GM12878 (cell line): ENCODE data around the gene ZFAND2B. TPM values are rescaled to one million over a fixed set of nuclear protein-coding genes. Genes with fewer than 3 reads are reported as not detected.

Source experiments
- BRCA1 ChIP-seq: IDR thresholded peaks from 2 replicates; pipeline ENCODE4 v1.6.1; 2011; ENCODE audit warnings: low read depth, low read length, improper control_type of control experiment
- CBX5 ChIP-seq: sonication (generic); IDR thresholded peaks from 2 replicates; pipeline ENCODE4 v1.6.1; 2016; ENCODE audit warnings: low read depth, moderate library complexity, mild to moderate bottlenecking, inconsistent platforms
- CREB1 ChIP-seq: IDR thresholded peaks from 2 replicates; pipeline ENCODE4 v1.6.1; 2012; ENCODE audit warnings: low read depth, mild to moderate bottlenecking, inconsistent platforms
- KDM1A ChIP-seq: fragments of 200-600 bp; sonication (generic); IDR thresholded peaks from 2 replicates; pipeline ENCODE4 v1.6.1; 2016; ENCODE audit warnings: borderline replicate concordance
- MYB ChIP-seq: fragments of 150-350 bp; IDR thresholded peaks from 2 replicates; pipeline ENCODE4 v1.6.1; 2014; ENCODE audit warnings: mild to moderate bottlenecking, low read depth, low read length, borderline replicate concordance
- PAX5 ChIP-seq: IDR thresholded peaks from 2 replicates; pipeline ENCODE4 v1.6.1; 2011; ENCODE audit warnings: low read depth, low read length, borderline replicate concordance
- PML ChIP-seq: IDR thresholded peaks from 2 replicates; pipeline ENCODE4 v1.6.1; 2012; ENCODE audit warnings: low read length, inconsistent platforms
- RBBP5 ChIP-seq: fragments of 200-600 bp; sonication (generic); conservative IDR thresholded peaks from 2 replicates; pipeline ENCODE4 v1.6.1; 2016
- SREBF1 ChIP-seq: IDR thresholded peaks from 2 replicates; pipeline ENCODE4 v1.6.1; 2012; ENCODE audit warnings: mild to moderate bottlenecking, low read length
- SUZ12 ChIP-seq: fragments of 200-600 bp; sonication (generic); IDR thresholded peaks from one replicate; pipeline ENCODE4 v1.6.1; 2018; ENCODE audit warnings: antibody characterized with exemption, mild to moderate bottlenecking; ENCODE audit not compliant: unreplicated experiment
- ZNF207 ChIP-seq: fragments of 450-650 bp; IDR thresholded peaks from 2 replicates; pipeline ENCODE4 v1.6.1; 2014; ENCODE audit warnings: antibody characterized with exemption, mild to moderate bottlenecking, borderline replicate concordance
- ZNF217 ChIP-seq: fragments of 450-650 bp; IDR thresholded peaks from 2 replicates; pipeline ENCODE4 v1.6.1; 2017; ENCODE audit warnings: antibody characterized with exemption, mild to moderate bottlenecking
- ZZZ3 ChIP-seq: IDR thresholded peaks from 2 replicates; pipeline ENCODE4 v1.6.1; 2011; ENCODE audit warnings: low read depth; ENCODE audit not compliant: control insufficient read depth, insufficient read length
- polyA plus RNA-seq, 11 experiments: library from polyadenylated mRNA; depleted of rRNA in 4 of 11; unstranded in 6 of 11; stranded (reverse) in 5 of 11; fragments of >200 nt; fragmentation: Nextera tagmentation in 4 of 11; fragmentation: Illumina TruSeq in 1 of 11; extraction: Ambion mirVana in 4 of 11; extraction: Trizol in 1 of 11; gene quantifications; 1 replicate in 1 of 11; 2 replicates in 10 of 11; pipeline versions ENCODE4 v1.2.1 to v1.2.3, GENCODE V29; 2011 to 2016; ENCODE audit warnings: inconsistent platforms in 2 of 11, missing spikeins in 2 of 11, low read depth in 1 of 11
- total RNA-seq, 4 experiments: library from RNA; depleted of rRNA in 3 of 4; stranded (reverse); fragments of >200 nt in 3 of 4; fragmentation: Illumina TruSeq in 1 of 4; extraction: Trizol in 1 of 4; gene quantifications; 2 replicates each; pipeline versions ENCODE4 v1.2.1 to v1.2.3, GENCODE V29; 2013 to 2021
- TF ChIP-seq, protein P1 (sequence below): IDR thresholded peaks from 2 replicates; pipeline ENCODE4 v1.6.1; 2011; ENCODE audit warnings: mild to moderate bottlenecking, low read depth, low read length, moderate library complexity; ENCODE audit not compliant: insufficient replicate concordance
- TF ChIP-seq, protein P2 (sequence below): IDR thresholded peaks from 2 replicates; pipeline ENCODE4 v1.6.1; 2011; ENCODE audit warnings: low read depth, low read length, improper control_type of control experiment, borderline replicate concordance
- TF ChIP-seq, protein P3 (sequence below): fragments of 150-350 bp; IDR thresholded peaks from 2 replicates; pipeline ENCODE4 v1.6.1; 2014; ENCODE audit warnings: mild to moderate bottlenecking, low read depth, low read length
- TF ChIP-seq, protein P4 (sequence below): fragments of 450-650 bp; IDR thresholded peaks from 2 replicates; pipeline ENCODE4 v1.6.1; 2017; ENCODE audit warnings: low read depth, mild to moderate bottlenecking, moderate library complexity
- TF ChIP-seq, protein P5 (sequence below): IDR thresholded peaks from 2 replicates; pipeline ENCODE4 v1.6.1; 2012; ENCODE audit warnings: mild to moderate bottlenecking, low read depth, low read length
- TF ChIP-seq, protein P6 (sequence below): IDR thresholded peaks from 2 replicates; pipeline ENCODE4 v1.6.1; 2011; ENCODE audit warnings: borderline replicate concordance, low read depth, mild to moderate bottlenecking, moderate library complexity, mixed read lengths, low read length; ENCODE audit not compliant: insufficient read depth; ENCODE audit errors: extremely low read length

The ZFAND2B gene
- total and polyA plus RNA-seq, 10 of the 15 experiments (the other 5 are each of a cell fraction or from before 2014, with no cell fraction given), result 5.4 to 28.1 (median 22.4) TPM

DNA sequence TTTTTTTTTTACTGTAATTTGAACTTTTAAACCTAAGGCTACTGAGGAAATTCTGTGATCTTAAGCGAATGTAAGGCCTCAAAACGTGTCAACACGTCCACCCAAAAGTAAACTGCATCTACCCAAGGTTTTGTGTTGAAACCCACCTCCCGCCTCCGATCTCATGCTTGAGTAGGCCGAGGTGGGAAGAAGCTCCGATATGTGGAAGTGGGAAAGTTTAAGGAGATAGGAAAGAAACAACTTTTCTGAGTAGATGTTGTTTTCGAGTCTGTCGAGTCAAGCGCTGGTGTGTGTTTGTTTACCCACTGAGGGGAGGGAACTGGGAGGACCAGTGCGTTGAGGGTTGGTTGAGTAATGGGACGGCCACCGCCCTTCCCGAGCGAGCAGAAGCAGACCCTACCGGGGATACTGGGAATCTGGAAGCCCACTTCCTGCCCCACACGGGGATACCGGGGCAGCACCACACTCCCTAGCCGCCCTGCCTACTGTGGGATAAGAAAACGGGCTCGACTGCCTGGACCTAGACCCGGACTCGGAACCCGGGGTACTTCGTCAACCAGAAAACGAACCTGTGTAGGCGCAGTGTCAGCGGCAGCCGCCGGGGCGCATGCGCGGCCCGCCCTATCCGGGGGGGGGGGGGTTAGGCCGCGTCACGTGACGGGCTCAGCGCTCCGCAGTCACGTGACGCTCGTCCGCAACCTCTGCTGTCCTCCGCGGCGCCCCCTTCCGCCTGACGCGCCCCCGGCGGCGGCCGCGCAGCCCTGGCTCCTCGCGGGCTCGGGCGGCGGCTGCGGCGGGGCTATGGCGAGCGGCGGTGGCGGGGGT lies 28.8 kb upstream of the ZFAND2B start, which contains the start of gene RETREG2 (continued):
- TF ChIP-seq BRCA1 (no peak), ZZZ3 (no peak), SREBF1 (no peak), PAX5 (0 out of 2 replicates have a peak, but pooled peaks have one; percentile 12), SUZ12 (no peak), ZNF207 (peak; percentile 89; the same call in 1 of the 2 replicates), CREB1 (peak; percentile 53; the same call in 1 of the 2 replicates), RBBP5 (no peak), ZNF217 (peak; percentile 58; the same call in 1 of the 2 replicates), PML (no peak), KDM1A (no peak), MYB (no peak), CBX5 (no peak)
- TF ChIP-seq, protein P1, sequence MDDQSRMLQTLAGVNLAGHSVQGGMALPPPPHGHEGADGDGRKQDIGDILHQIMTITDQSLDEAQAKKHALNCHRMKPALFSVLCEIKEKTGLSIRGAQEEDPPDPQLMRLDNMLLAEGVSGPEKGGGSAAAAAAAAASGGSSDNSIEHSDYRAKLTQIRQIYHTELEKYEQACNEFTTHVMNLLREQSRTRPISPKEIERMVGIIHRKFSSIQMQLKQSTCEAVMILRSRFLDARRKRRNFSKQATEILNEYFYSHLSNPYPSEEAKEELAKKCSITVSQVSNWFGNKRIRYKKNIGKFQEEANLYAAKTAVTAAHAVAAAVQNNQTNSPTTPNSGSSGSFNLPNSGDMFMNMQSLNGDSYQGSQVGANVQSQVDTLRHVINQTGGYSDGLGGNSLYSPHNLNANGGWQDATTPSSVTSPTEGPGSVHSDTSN, result no peak
- TF ChIP-seq, protein P2, sequence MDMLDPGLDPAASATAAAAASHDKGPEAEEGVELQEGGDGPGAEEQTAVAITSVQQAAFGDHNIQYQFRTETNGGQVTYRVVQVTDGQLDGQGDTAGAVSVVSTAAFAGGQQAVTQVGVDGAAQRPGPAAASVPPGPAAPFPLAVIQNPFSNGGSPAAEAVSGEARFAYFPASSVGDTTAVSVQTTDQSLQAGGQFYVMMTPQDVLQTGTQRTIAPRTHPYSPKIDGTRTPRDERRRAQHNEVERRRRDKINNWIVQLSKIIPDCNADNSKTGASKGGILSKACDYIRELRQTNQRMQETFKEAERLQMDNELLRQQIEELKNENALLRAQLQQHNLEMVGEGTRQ, result peak; percentile 99
- TF ChIP-seq, protein P3, sequence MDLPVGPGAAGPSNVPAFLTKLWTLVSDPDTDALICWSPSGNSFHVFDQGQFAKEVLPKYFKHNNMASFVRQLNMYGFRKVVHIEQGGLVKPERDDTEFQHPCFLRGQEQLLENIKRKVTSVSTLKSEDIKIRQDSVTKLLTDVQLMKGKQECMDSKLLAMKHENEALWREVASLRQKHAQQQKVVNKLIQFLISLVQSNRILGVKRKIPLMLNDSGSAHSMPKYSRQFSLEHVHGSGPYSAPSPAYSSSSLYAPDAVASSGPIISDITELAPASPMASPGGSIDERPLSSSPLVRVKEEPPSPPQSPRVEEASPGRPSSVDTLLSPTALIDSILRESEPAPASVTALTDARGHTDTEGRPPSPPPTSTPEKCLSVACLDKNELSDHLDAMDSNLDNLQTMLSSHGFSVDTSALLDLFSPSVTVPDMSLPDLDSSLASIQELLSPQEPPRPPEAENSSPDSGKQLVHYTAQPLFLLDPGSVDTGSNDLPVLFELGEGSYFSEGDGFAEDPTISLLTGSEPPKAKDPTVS, result no peak
- TF ChIP-seq, protein P4, sequence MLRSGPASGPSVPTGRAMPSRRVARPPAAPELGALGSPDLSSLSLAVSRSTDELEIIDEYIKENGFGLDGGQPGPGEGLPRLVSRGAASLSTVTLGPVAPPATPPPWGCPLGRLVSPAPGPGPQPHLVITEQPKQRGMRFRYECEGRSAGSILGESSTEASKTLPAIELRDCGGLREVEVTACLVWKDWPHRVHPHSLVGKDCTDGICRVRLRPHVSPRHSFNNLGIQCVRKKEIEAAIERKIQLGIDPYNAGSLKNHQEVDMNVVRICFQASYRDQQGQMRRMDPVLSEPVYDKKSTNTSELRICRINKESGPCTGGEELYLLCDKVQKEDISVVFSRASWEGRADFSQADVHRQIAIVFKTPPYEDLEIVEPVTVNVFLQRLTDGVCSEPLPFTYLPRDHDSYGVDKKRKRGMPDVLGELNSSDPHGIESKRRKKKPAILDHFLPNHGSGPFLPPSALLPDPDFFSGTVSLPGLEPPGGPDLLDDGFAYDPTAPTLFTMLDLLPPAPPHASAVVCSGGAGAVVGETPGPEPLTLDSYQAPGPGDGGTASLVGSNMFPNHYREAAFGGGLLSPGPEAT, result 0 out of 2 replicates have a peak, but pooled peaks have one; percentile 55
- TF ChIP-seq, protein P5, sequence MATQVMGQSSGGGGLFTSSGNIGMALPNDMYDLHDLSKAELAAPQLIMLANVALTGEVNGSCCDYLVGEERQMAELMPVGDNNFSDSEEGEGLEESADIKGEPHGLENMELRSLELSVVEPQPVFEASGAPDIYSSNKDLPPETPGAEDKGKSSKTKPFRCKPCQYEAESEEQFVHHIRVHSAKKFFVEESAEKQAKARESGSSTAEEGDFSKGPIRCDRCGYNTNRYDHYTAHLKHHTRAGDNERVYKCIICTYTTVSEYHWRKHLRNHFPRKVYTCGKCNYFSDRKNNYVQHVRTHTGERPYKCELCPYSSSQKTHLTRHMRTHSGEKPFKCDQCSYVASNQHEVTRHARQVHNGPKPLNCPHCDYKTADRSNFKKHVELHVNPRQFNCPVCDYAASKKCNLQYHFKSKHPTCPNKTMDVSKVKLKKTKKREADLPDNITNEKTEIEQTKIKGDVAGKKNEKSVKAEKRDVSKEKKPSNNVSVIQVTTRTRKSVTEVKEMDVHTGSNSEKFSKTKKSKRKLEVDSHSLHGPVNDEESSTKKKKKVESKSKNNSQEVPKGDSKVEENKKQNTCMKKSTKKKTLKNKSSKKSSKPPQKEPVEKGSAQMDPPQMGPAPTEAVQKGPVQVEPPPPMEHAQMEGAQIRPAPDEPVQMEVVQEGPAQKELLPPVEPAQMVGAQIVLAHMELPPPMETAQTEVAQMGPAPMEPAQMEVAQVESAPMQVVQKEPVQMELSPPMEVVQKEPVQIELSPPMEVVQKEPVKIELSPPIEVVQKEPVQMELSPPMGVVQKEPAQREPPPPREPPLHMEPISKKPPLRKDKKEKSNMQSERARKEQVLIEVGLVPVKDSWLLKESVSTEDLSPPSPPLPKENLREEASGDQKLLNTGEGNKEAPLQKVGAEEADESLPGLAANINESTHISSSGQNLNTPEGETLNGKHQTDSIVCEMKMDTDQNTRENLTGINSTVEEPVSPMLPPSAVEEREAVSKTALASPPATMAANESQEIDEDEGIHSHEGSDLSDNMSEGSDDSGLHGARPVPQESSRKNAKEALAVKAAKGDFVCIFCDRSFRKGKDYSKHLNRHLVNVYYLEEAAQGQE, result no peak
- TF ChIP-seq, protein P6, sequence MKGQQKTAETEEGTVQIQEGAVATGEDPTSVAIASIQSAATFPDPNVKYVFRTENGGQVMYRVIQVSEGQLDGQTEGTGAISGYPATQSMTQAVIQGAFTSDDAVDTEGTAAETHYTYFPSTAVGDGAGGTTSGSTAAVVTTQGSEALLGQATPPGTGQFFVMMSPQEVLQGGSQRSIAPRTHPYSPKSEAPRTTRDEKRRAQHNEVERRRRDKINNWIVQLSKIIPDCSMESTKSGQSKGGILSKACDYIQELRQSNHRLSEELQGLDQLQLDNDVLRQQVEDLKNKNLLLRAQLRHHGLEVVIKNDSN, result peak; percentile 100
